GM12878 (cell line): ENCODE results near the gene MLPH. TPM values are rescaled to one million over a fixed set of nuclear protein-coding genes. Genes with fewer than 3 reads are reported as not detected.

ENCODE experiments used
- ATF2 ChIP-seq: IDR thresholded peaks from 2 replicates; pipeline ENCODE4 v1.6.1; 2012; ENCODE audit warnings: low read length, inconsistent platforms
- BCL11A ChIP-seq: IDR thresholded peaks from 2 replicates; pipeline ENCODE4 v1.6.1; 2011; ENCODE audit warnings: low read depth, low read length
- BCL3 ChIP-seq: IDR thresholded peaks from 2 replicates; pipeline ENCODE4 v1.6.1; 2011; ENCODE audit warnings: borderline replicate concordance, low read depth, mild to moderate bottlenecking, moderate library complexity, low read length; ENCODE audit not compliant: insufficient read depth, poor library complexity, severe bottlenecking
- CEBPZ ChIP-seq: fragments of 150-350 bp; IDR thresholded peaks from 2 replicates; pipeline ENCODE4 v1.6.1; 2016; ENCODE audit warnings: low read depth, low read length
- EP300 ChIP-seq, 2 experiments: fragments of 150-350 bp in 1 of 2; IDR thresholded peaks; 2 replicates each; pipeline ENCODE4 v1.6.1; 2011 to 2012; ENCODE audit warnings: low read depth in 2 of 2, low read length in 2 of 2, borderline replicate concordance in 1 of 2, improper control_type of control experiment in 1 of 2, inconsistent platforms in 1 of 2; ENCODE audit not compliant: control insufficient read depth in 1 of 2
- FOS ChIP-seq: IDR thresholded peaks from 3 replicates; pipeline ENCODE4 v1.6.1; 2011; ENCODE audit warnings: borderline replicate concordance; ENCODE audit not compliant: insufficient read length; ENCODE audit errors: extremely low read depth
- FOXM1 ChIP-seq: IDR thresholded peaks from 2 replicates; pipeline ENCODE4 v1.6.1; 2012; ENCODE audit warnings: low read depth, mild to moderate bottlenecking, inconsistent platforms, low read length, moderate library complexity
- GABPA ChIP-seq: IDR thresholded peaks from 2 replicates; pipeline ENCODE4 v1.6.1; 2014; ENCODE audit warnings: antibody characterized with exemption, low read depth, mild to moderate bottlenecking, inconsistent platforms
- IRF4 ChIP-seq: IDR thresholded peaks from 2 replicates; pipeline ENCODE4 v1.6.1; 2011; ENCODE audit warnings: low read depth, low read length
- JUNB ChIP-seq: IDR thresholded peaks from 2 replicates; pipeline ENCODE4 v1.6.1; 2016; ENCODE audit warnings: antibody characterized with exemption, mild to moderate bottlenecking
- KDM1A ChIP-seq: fragments of 200-600 bp; sonication (generic); IDR thresholded peaks from 2 replicates; pipeline ENCODE4 v1.6.1; 2016; ENCODE audit warnings: borderline replicate concordance
- KLF5 ChIP-seq: fragments of 450-650 bp; IDR thresholded peaks from 2 replicates; pipeline ENCODE4 v1.6.1; 2014; ENCODE audit warnings: mild to moderate bottlenecking; ENCODE audit not compliant: partially characterized antibody
- MTA3 ChIP-seq: IDR thresholded peaks from 2 replicates; pipeline ENCODE4 v1.6.1; 2012; ENCODE audit warnings: low read length, inconsistent platforms, borderline replicate concordance
- NR2F1 ChIP-seq: fragments of 450-650 bp; conservative IDR thresholded peaks from 2 replicates; pipeline ENCODE4 v1.6.1; 2017; ENCODE audit warnings: mild to moderate bottlenecking
- POLR2AphosphoS5 ChIP-seq: IDR thresholded peaks from 2 replicates; pipeline ENCODE4 v1.6.1; 2011; ENCODE audit warnings: mild to moderate bottlenecking, low read length, inconsistent platforms
- POU2F2 ChIP-seq: IDR thresholded peaks from 3 replicates; pipeline ENCODE4 v1.6.1; 2011; ENCODE audit warnings: low read depth, mild to moderate bottlenecking, low read length, borderline replicate concordance
- RFX5 ChIP-seq: IDR thresholded peaks from 2 replicates; pipeline ENCODE4 v1.6.1; 2011; ENCODE audit warnings: low read depth, low read length, improper control_type of control experiment
- RUNX3 ChIP-seq: IDR thresholded peaks from 2 replicates; pipeline ENCODE4 v1.6.1; 2012; ENCODE audit warnings: low read length, inconsistent platforms
- SIN3A ChIP-seq: IDR thresholded peaks from 2 replicates; pipeline ENCODE4 v1.6.1; 2012; ENCODE audit warnings: low read depth, low read length, improper control_type of control experiment
- SKIL ChIP-seq: fragments of 450-650 bp; IDR thresholded peaks from 2 replicates; pipeline ENCODE4 v1.6.1; 2017; ENCODE audit warnings: mild to moderate bottlenecking, low read depth, inconsistent platforms; ENCODE audit not compliant: poor library complexity, severe bottlenecking
- SREBF2 ChIP-seq: IDR thresholded peaks from 2 replicates; pipeline ENCODE4 v1.6.1; 2012; ENCODE audit warnings: mild to moderate bottlenecking, low read length
- TCF3 ChIP-seq: IDR thresholded peaks from 2 replicates; pipeline ENCODE4 v1.6.1; 2012; ENCODE audit warnings: low read depth, mild to moderate bottlenecking, low read length, borderline replicate concordance; ENCODE audit not compliant: insufficient read depth
- WRNIP1 ChIP-seq: IDR thresholded peaks from 2 replicates; pipeline ENCODE4 v1.6.1; 2011; ENCODE audit warnings: low read depth, low read length, improper control_type of control experiment, borderline replicate concordance
- ZNF217 ChIP-seq: fragments of 450-650 bp; IDR thresholded peaks from 2 replicates; pipeline ENCODE4 v1.6.1; 2017; ENCODE audit warnings: antibody characterized with exemption, mild to moderate bottlenecking
- polyA plus RNA-seq, 11 experiments: library from polyadenylated mRNA; depleted of rRNA in 4 of 11; unstranded in 6 of 11; stranded (reverse) in 5 of 11; fragments of >200 nt; fragmentation: Nextera tagmentation in 4 of 11; fragmentation: Illumina TruSeq in 1 of 11; extraction: Ambion mirVana in 4 of 11; extraction: Trizol in 1 of 11; gene quantifications; 1 replicate in 1 of 11; 2 replicates in 10 of 11; pipeline versions ENCODE4 v1.2.1 to v1.2.3, GENCODE V29; 2011 to 2016; ENCODE audit warnings: inconsistent platforms in 2 of 11, missing spikeins in 2 of 11, low read depth in 1 of 11
- total RNA-seq, 4 experiments: library from RNA; depleted of rRNA in 3 of 4; stranded (reverse); fragments of >200 nt in 3 of 4; fragmentation: Illumina TruSeq in 1 of 4; extraction: Trizol in 1 of 4; gene quantifications; 2 replicates each; pipeline versions ENCODE4 v1.2.1 to v1.2.3, GENCODE V29; 2013 to 2021

The MLPH gene
- total and polyA plus RNA-seq, 10 of the 15 experiments (the other 5 are each of a cell fraction or from before 2014, with no cell fraction given): 0.16 to 0.85 TPM; not detected in 8

DNA sequence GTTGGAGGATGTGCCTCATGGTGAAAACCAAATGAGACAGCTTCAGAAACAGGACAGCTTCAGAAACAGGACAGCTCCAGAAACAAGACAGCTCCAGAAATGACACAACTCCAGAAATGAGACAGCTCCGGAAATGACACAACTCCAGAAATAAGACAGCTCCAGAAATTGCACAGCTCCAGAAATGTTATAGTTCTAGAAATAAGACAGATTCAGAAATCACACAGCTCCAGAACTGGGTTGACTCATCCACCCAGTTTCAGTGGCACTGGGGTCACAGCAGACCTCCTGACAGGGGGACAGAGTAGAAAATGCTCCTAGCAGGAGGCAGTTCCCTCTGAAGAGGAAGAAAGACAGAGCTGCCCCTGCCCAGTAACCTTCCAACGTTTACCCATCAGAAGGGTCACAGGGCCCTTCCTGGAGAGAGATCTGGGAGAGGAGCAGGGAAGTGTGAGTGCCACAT is 46.2 kb upstream of the MLPH start (continued):
- TF ChIP-seq SKIL (peak; percentile 76), POLR2AphosphoS5 (no peak), BCL3 (peak; percentile 32), WRNIP1 (no peak), FOXM1 (peak; percentile 77), GABPA (peak; percentile 70), SREBF2 (no peak), EP300 (IDR thresholded peaks at IDR 0.05; ENCODE audit: borderline replicate concordance in 1 of 2, control insufficient read depth in 1 of 2, low read depth in 2 of 2, low read length in 2 of 2) (no peak), SIN3A (no peak), KDM1A (no peak), FOS (no peak), ATF2 (peak; percentile 93), POU2F2 (peak; percentile 17; the same call in 1 of the 3 replicates), NR2F1 (peak; percentile 42; the same call in 1 of the 2 replicates), ZNF217 (no peak), RFX5 (no peak), RUNX3 (peak; percentile 70), TCF3 (peak; percentile 64; the same call in 1 of the 2 replicates), CEBPZ (no peak), MTA3 (peak; percentile 45; the same call in 1 of the 2 replicates), BCL11A (peak; percentile 79; the same call in 1 of the 2 replicates), IRF4 (peak; percentile 94; the same call in 1 of the 2 replicates), JUNB (peak; percentile 99), KLF5 (no peak)
